Measurements from ENCODE around the gene TESK2.

DNA sequence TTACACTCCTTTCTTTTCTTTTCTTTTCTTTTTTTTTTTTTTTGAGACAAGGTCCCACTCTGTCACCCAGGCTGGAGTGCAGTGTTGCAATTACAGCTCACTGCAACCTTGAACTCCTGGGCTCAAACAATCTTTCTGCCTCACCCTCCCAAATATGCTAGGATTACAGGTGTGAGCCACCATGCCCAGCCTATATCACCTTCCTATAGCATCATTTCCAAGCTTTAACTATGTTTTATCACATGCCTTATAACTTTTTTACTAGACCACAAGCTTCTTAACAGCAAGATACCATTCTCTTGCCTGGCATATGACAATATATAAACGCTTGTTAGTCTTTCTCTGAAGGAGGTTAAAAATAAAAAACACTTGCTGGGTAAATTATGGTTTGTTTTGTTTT lies 95.4 kb downstream of the TESK2 start:
- no peak for TF ChIP-seq FOXM1 (IDR thresholded peaks at IDR 0.05; ENCODE audit: borderline replicate concordance, low read depth)
- no peak for TF ChIP-seq CEBPB (IDR thresholded peaks at IDR 0.05)
- TF ChIP-seq, protein P1, sequence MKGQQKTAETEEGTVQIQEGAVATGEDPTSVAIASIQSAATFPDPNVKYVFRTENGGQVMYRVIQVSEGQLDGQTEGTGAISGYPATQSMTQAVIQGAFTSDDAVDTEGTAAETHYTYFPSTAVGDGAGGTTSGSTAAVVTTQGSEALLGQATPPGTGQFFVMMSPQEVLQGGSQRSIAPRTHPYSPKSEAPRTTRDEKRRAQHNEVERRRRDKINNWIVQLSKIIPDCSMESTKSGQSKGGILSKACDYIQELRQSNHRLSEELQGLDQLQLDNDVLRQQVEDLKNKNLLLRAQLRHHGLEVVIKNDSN (IDR thresholded peaks at IDR 0.05), result no peak
- no peak for TF ChIP-seq RAD21 (IDR thresholded peaks at IDR 0.05; ENCODE audit: low read depth)

Measured in Ishikawa (cell line).